ENCODE measurements around the gene GNG14. TPM values are rescaled to one million over a fixed set of nuclear protein-coding genes. Genes with fewer than 3 reads are reported as not detected.

GNG14 gene
- total and polyA plus RNA-seq, 2 donors (not counting 1 experiment from before 2014, with no cell fraction given): not detected

DNA sequence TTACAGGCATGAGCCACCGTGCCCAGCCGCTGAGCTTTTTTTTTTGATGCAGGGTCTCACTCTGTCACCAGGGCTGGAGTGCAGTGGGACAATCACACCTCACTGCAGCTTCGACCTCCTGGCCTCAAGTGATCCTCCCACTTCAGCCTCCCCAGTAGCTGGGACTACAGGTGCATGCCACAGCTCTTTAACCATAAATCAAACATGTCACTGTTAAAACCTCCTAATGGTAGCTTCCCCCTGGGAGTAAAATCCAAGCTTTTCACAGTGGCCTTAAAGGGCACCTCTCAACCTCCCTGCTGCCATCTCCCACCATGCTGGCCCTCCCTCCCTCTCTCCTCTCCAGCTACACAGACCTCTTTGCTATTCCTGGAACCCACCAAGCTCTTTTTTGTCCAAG, 2.0 kb upstream of the GNG14 start:
- ChIA-PET CTCF (interaction anchor here (0.5 to 1.6 kb wide), 6 partner anchors 9 to 161 kb away, joined by 3 to 4 read pairs (median 4); no protein-coding TSS in a partner anchor), POLR2A (no interaction called here)
- Histone ChIP-seq H2AFZ (ENCODE audit: insufficient read depth, low read depth, low read length, poor library complexity, severe bottlenecking) (no peak overlapping the region), H3K9ac (ENCODE audit: low read length) (no peak overlapping the region), H3K36me3 (replicated peaks in 1 of 2; ENCODE audit: control extremely low read depth in 1 of 2, control insufficient read depth in 1 of 2, extremely low read depth in 1 of 2, insufficient read depth in 2 of 2, low read length in 1 of 2) (no peaks in the 10 kb centered on the region), H3K9me3 (ENCODE audit: control extremely low read depth in 1 of 3, control insufficient read depth in 2 of 3, insufficient read depth in 1 of 3, low read length in 2 of 3) (no peaks in the 10 kb centered on the region), H3K79me2 (ENCODE audit: control insufficient read depth, insufficient read depth, low read length) (peaks cover 5% of the 10 kb centered on the region), H3K27ac (ENCODE audit: low read length in 2 of 2) (no peak overlapping the region), H3K4me3 (ENCODE audit: control extremely low read depth in 1 of 5, extremely low read depth in 1 of 5, insufficient read depth in 1 of 5, low read depth in 2 of 5, low read length in 4 of 5) (no peak overlapping the region), H3K4me2 (replicated peaks; ENCODE audit: low read depth, low read length, poor library complexity, severe bottlenecking) (no peak overlapping the region), H3K27me3 (replicated peaks in 1 of 4; ENCODE audit: control extremely low read depth in 1 of 4, control insufficient read depth in 3 of 4, insufficient read depth in 4 of 4, low read length in 3 of 4) (no peaks in the 10 kb centered on the region), H4K20me1 (ENCODE audit: control insufficient read depth, insufficient read depth, low read length, poor library complexity, severe bottlenecking) (peaks cover 6% of the 10 kb centered on the region), H3K4me1 (ENCODE audit: control insufficient read depth in 2 of 2, insufficient read depth in 2 of 2, low read length in 2 of 2) (peaks cover 0 to 3% of the 10 kb centered on the region in 2 donors)
- intact Hi-C loops (cut with micrococcal nuclease): no loop called here
- 96% methylated on average over 3 of the region's 3 CpGs for WGBS (ENCODE audit: insufficient coverage)
- H3K4me1 Mint-ChIP-seq: peaks cover 8% of the 10 kb centered on the region
- no peak overlapping the region for H3K4me3 Mint-ChIP-seq
- DNase-seq (no peak), ATAC-seq (ENCODE audit: low read depth) (no peak)
- TF ChIP-seq, protein P1, sequence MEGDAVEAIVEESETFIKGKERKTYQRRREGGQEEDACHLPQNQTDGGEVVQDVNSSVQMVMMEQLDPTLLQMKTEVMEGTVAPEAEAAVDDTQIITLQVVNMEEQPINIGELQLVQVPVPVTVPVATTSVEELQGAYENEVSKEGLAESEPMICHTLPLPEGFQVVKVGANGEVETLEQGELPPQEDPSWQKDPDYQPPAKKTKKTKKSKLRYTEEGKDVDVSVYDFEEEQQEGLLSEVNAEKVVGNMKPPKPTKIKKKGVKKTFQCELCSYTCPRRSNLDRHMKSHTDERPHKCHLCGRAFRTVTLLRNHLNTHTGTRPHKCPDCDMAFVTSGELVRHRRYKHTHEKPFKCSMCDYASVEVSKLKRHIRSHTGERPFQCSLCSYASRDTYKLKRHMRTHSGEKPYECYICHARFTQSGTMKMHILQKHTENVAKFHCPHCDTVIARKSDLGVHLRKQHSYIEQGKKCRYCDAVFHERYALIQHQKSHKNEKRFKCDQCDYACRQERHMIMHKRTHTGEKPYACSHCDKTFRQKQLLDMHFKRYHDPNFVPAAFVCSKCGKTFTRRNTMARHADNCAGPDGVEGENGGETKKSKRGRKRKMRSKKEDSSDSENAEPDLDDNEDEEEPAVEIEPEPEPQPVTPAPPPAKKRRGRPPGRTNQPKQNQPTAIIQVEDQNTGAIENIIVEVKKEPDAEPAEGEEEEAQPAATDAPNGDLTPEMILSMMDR (IDR thresholded peaks at IDR 0.05): no peak
- no peak for TF ChIP-seq EZH2 (IDR thresholded peaks at IDR 0.05; ENCODE audit: borderline replicate concordance, insufficient read depth, low read depth, low read length, poor library complexity, severe bottlenecking)
- no peaks in the 10 kb centered on the region for H3K27me3 Mint-ChIP-seq
- no peaks in the 10 kb centered on the region for H3K9me3 Mint-ChIP-seq (ENCODE audit: insufficient read depth)
- no peak overlapping the region for H3K27ac Mint-ChIP-seq

DNA sequence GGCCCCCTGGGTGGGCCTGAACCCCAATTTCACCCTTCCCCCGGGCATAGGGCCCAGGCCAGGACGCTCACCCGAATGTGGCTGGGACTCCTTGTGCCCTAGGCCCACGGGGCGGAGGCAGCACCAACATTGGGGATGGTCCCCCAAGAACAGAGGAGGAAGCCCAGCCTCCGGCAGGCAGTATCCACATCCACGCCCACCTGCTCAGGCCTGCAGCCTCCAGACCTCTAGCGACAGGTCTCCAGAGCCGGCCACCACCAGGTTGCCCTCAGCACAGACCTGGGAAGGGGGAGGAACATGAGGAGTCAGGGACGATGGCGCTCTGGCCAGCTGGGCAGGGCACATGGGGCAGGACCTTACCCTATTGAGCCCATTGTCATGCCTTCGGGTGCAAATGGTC, 1.2 kb downstream of the GNG14 start:
- Mint-ChIP-seq H3K27me3 (no peaks in the 10 kb centered on the region), H3K9me3 (ENCODE audit: insufficient read depth) (no peaks in the 10 kb centered on the region), H3K27ac (no peak overlapping the region), H3K4me3 (no peak overlapping the region), H3K4me1 (no peaks in the 10 kb centered on the region)
- Histone ChIP-seq H3K27me3 (replicated peaks in 1 of 4; ENCODE audit: control extremely low read depth in 1 of 4, control insufficient read depth in 3 of 4, insufficient read depth in 4 of 4, low read length in 3 of 4) (no peaks in the 10 kb centered on the region), H4K20me1 (ENCODE audit: control insufficient read depth, insufficient read depth, low read length, poor library complexity, severe bottlenecking) (no peaks in the 10 kb centered on the region), H3K9me3 (ENCODE audit: control extremely low read depth in 1 of 3, control insufficient read depth in 2 of 3, insufficient read depth in 1 of 3, low read length in 2 of 3) (no peaks in the 10 kb centered on the region), H3K79me2 (ENCODE audit: control insufficient read depth, insufficient read depth, low read length) (no peaks in the 10 kb centered on the region), H2AFZ (ENCODE audit: insufficient read depth, low read depth, low read length, poor library complexity, severe bottlenecking) (no peak overlapping the region), H3K9ac (ENCODE audit: low read length) (no peak overlapping the region), H3K36me3 (replicated peaks in 1 of 2; ENCODE audit: control extremely low read depth in 1 of 2, control insufficient read depth in 1 of 2, extremely low read depth in 1 of 2, insufficient read depth in 2 of 2, low read length in 1 of 2) (no peaks in the 10 kb centered on the region), H3K27ac (ENCODE audit: low read length in 2 of 2) (no peak overlapping the region), H3K4me2 (replicated peaks; ENCODE audit: low read depth, low read length, poor library complexity, severe bottlenecking) (no peak overlapping the region), H3K4me3 (ENCODE audit: control extremely low read depth in 1 of 5, extremely low read depth in 1 of 5, insufficient read depth in 1 of 5, low read depth in 2 of 5, low read length in 4 of 5) (no peak overlapping the region), H3K4me1 (ENCODE audit: control insufficient read depth in 2 of 2, insufficient read depth in 2 of 2, low read length in 2 of 2) (no peaks in the 10 kb centered on the region)
- intact Hi-C loops (cut with micrococcal nuclease): no loop called here
- WGBS (ENCODE audit: insufficient coverage): 80% methylated on average over 12 of the region's 12 CpGs
- ATAC-seq (ENCODE audit: low read depth) (no peak), DNase-seq (no peak)
- TF ChIP-seq EZH2 (IDR thresholded peaks at IDR 0.05; ENCODE audit: borderline replicate concordance, insufficient read depth, low read depth, low read length, poor library complexity, severe bottlenecking): no peak
- TF ChIP-seq, protein P1 (IDR thresholded peaks at IDR 0.05): no peak
- CTCF ChIA-PET: interaction anchor here (1.0 kb wide), 1 partner anchor 11 kb away, joined by 4 read pairs; no protein-coding TSS in a partner anchor
- POLR2A ChIA-PET: no interaction called here

Data from B cell (primary cell).